Measurements from ENCODE around the gene KDM5A.
"Not testable (repeated sequence)": the region's sequence is repeated elsewhere in the genome, so short reads cannot be mapped to it uniquely, and the experiment has no call there.

Gene KDM5A

GRCh38 chr12:389142-390096, at the start of gene KDM5A:
KDM5A (minus strand) TSS chr12:389320; CDS start chr12:389091, 229 bp downstream.
- peak within 1 kb of the TSS; percentile 95 for H3K4me3 ChIP-seq (ENCODE audit: low read depth, low read length)

GRCh38 chr12:435737-436136, 46.6 kb upstream of the KDM5A start:
- H3K4me3 ChIP-seq (ENCODE audit: low read depth, low read length) = not testable (repeated sequence)

GRCh38 chr12:422526-422925, 33.4 kb upstream of the KDM5A start:
- no peak overlapping the region for H3K4me3 ChIP-seq (ENCODE audit: low read depth, low read length)

- no peak overlapping the region for H3K4me3 ChIP-seq (ENCODE audit: low read depth, low read length)
Observed at GRCh38 chr12:418432-418831, 29.3 kb upstream of the KDM5A start.

GRCh38 chr12:414859-415258, 25.7 kb upstream of the KDM5A start:
- no peak overlapping the region for H3K4me3 ChIP-seq (ENCODE audit: low read depth, low read length)

- peak overlapping the region; percentile 98 for H3K4me3 ChIP-seq (ENCODE audit: low read depth, low read length)
Observed at GRCh38 chr12:402029-402389, 12.9 kb upstream of the KDM5A start.

- H3K4me3 ChIP-seq (ENCODE audit: low read depth, low read length) = peak within 1 kb of the TSS; percentile 98
Observed at GRCh38 chr12:401235-402028, 12.3 kb upstream of the KDM5A start, which contains the start of gene CCDC77. CCDC77 (plus strand) TSS chr12:401644; CDS start chr12:409384, 7,740 bp downstream.

- peak overlapping the region; percentile 98 for H3K4me3 ChIP-seq (ENCODE audit: low read depth, low read length)
Observed at GRCh38 chr12:400828-401227, 11.7 kb upstream of the KDM5A start.

GRCh38 chr12:388541-389141, 479 bp downstream of the KDM5A start:
- H3K4me3 ChIP-seq (ENCODE audit: low read depth, low read length) = peak overlapping the region; percentile 95

GRCh38 chr12:388012-388411, 1.1 kb downstream of the KDM5A start:
- H3K4me3 ChIP-seq (ENCODE audit: low read depth, low read length) = peak overlapping the region; percentile 95

- no peak overlapping the region for H3K4me3 ChIP-seq (ENCODE audit: low read depth, low read length)
Observed at GRCh38 chr12:386651-387050, 2.5 kb downstream of the KDM5A start.

- H3K4me3 ChIP-seq (ENCODE audit: low read depth, low read length) = not testable (repeated sequence)
Observed at GRCh38 chr12:370739-371485, 18.2 kb downstream of the KDM5A start.

- no peak overlapping the region for H3K4me3 ChIP-seq (ENCODE audit: low read depth, low read length)
Observed at GRCh38 chr12:367972-368371, 21.1 kb downstream of the KDM5A start.

- no peak overlapping the region for H3K4me3 ChIP-seq (ENCODE audit: low read depth, low read length)
Observed at GRCh38 chr12:366820-367219, 22.3 kb downstream of the KDM5A start.

- H3K4me3 ChIP-seq (ENCODE audit: low read depth, low read length) = no peak overlapping the region
Observed at GRCh38 chr12:359091-359490, 30.0 kb downstream of the KDM5A start.

- H3K4me3 ChIP-seq (ENCODE audit: low read depth, low read length) = no peak overlapping the region
Observed at GRCh38 chr12:356276-356988, 32.7 kb downstream of the KDM5A start.

- H3K4me3 ChIP-seq (ENCODE audit: low read depth, low read length) = not testable (repeated sequence)
Observed at GRCh38 chr12:351197-351596, 37.9 kb downstream of the KDM5A start.

GRCh38 chr12:349625-350024, 39.5 kb downstream of the KDM5A start:
- H3K4me3 ChIP-seq (ENCODE audit: low read depth, low read length) = not testable (repeated sequence)

GRCh38 chr12:343036-343435, 46.1 kb downstream of the KDM5A start:
- H3K4me3 ChIP-seq (ENCODE audit: low read depth, low read length) = not testable (repeated sequence)

GRCh38 chr12:337039-337438, 52.1 kb downstream of the KDM5A start:
- H3K4me3 ChIP-seq (ENCODE audit: low read depth, low read length) = no peak overlapping the region
